NCI-H774 (cell line): ENCODE data around the gene KNG1.
"Not testable (repeated sequence)": the region's sequence is repeated elsewhere in the genome, so short reads cannot be mapped to it uniquely, and the experiment has no call there.

Source experiments
- DNase-seq: peaks from one replicate; lab custom pipeline; 2025; lab: John Stamatoyannopoulos, UW

The KNG1 gene

DNA sequence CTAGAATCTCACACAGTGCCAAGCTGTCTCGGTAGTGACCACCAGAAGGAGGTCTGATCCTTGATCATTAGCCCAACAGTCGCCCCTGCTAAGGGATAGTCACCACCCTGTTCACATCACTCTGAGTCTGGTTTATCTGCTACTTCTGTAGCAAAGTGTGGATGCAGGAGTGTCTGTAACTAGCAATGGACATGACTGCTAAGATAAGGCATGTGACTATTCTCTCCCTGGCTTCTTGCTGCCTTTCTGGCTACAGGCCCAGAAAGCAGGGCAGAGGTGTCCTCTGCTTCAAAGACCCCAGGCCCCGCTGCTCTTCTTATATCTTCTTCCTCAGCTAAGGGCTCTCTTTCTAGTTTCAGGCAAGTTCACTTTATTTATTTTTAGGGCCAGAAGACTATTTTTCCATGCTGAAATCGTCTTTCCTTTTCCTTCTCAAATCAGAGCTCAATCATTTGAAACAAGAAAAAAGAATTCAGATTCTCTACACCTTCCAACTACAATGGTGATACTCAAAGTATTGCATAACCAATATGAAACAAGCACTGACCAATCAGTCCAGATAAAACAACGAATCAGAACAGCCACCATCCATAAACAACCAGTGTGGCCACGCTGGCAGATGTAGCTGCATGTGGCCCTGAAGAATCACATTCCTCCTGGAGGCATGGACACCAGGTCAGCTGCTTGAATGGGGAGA is 8.0 kb upstream of the KNG1 start:
- no peak for DNase-seq

DNA sequence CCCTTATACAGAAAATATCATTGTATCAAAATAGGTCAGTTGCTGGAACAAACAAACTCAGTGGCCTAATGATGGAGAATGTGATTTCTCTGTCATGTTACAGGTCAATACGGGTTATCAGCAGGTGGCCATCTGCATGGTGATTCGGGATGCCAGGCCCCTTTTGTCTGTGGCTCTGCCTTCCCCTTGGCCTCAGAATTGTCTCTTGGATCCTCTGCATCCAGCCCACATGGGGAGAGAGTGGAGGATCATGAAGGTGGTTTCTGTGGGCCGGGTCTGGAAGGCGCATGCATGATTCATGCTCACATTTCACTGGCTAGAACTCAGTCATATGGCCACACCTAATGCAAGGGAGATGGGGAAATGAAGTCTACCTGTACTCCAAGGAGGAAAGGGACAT is 6.5 kb upstream of the KNG1 start:
- not testable (repeated sequence) for DNase-seq

GRCh38 chr3:186713499-186713898 is 3.7 kb upstream of the KNG1 start:
- DNase-seq, result no peak

GRCh38 chr3:186719945-186720739 is 3.0 kb downstream of the KNG1 start:
- no peak for DNase-seq

DNA sequence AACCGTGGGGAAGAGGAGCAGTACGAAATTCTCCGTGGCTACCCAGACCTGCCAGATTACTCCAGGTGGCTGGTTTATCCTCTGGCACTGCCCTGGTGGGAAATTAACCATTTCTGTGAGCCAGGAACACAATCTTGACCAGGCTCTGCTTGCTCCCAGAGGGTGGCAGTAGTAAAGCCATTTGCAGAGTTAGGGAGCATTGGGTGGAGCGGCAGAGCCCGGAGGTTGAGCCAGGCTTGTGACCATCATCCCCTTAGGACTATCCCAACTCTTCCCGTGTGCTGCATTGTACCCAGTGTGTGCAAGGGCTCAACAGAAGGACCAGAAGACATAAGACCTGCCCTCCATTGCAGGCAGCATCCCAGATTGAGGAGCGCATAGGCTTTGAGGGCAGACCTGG is 5.3 kb downstream of the KNG1 start:
- no peak for DNase-seq

GRCh38 chr3:186724911-186725310 is 7.8 kb downstream of the KNG1 start:
- DNase-seq, result no peak

DNA sequence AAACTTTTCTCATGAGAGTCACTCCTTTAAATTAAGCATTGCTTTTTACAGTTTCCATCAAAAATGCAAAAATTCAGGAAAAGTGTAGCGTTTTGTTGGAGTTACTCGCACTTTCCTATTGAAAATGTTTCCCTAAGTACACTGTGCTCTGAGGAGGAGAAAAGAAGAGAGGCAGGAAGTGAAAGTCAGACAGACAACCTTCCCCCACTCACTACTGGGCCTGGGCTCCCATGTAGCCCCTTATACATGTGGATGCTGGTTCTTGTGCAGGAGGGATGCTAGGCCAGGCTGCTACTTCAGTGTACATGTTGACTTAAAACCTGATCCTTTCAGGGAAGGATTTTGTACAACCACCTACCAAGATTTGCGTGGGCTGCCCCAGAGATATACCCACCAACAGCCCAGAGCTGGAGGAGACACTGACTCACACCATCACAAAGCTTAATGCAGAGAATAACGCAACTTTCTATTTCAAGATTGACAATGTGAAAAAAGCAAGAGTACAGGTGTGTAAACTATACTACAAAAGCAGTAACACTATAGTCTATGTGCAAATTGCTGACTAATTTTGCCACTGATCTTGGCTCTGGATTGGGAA is 15.1 kb downstream of the KNG1 start:
- no peak for DNase-seq

- no peak for DNase-seq
These were observed 25.6 kb downstream of the KNG1 start for GRCh38 chr3:186742618-186743380.

GRCh38 chr3:186743666-186744065 is 26.5 kb downstream of the KNG1 start:
- no peak for DNase-seq

DNA sequence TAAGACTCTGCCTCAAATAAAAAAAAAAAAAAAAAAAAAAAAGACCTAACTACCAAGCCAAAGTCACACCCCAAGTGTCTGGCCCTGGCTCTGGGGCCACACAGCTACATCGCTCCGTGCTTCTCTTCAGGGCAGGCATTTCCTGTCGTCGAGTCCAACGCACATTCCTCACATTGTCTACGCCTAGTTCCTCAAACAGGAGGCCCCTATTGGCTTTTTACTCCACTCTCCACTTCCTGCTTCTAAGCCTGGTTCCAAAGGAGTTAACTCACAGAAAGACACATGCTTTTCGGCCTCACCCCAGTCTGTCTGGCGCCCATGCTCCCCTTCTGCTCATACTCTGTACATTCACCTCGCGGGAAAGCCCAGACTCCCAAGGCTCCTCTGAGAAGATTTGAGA is 28.8 kb downstream of the KNG1 start:
- DNase-seq, result no peak

DNA sequence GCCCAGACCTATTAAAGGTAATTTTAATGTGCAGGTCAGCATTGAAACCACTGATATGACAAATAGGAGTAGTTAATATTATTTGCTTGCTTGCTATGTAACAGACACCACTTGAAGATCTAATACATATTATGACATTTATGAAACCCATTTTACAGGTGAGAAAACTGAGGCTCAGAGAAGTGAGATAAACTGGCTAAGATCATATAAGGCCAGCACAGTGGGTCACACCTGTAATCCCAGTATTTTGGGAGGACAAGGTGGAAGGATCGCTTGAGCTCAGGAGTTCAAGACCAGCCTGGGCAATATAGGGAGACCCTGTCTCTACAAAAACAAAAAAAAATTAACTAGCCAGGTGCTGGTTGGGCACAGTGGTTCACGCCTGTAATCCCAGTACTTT is 33.2 kb downstream of the KNG1 start:
- no peak for DNase-seq

DNA sequence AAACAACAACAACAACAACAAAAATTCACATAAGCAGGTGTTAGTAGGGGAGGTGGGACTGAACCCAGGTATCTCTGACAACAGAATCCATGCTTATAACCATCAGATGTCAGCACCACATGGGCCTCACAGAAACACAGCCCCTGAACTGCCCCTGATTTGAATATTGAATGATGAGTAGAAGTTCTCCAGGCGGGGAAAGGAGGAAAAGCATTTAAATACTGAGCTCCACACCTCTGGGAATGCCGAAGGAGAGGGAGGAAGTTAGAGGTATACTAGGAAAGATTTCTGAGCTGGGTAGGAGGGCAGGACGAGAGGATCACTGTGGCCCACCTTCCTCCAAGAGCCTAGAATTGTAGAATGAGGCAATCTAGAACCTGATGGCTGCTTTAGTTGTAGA is 34.3 kb downstream of the KNG1 start:
- no peak for DNase-seq

- no peak for DNase-seq
These were observed 36.8 kb downstream of the KNG1 start for GRCh38 chr3:186754006-186754405.

DNA sequence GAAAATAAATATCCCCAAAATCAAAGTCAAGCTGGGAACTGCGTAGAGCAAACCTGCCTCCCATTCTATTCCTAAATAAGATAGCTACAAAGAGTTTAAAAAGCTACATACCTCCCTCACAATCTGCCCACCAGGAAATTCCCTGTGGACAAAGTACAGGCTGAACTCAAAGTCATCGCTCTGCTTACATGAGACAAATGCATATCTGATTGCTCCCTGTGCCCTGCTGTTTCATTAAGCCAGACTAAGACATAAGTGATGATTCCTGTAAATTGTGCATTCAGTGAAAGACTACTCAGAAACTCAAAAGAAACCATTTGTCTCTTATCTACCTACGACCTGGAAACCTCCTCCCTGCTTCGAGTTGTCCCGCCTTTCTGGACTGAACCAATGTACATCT is 37.7 kb downstream of the KNG1 start:
- no peak for DNase-seq

- DNase-seq, result no peak
These were observed 40.1 kb downstream of the KNG1 start for GRCh38 chr3:186757214-186757613.

DNA sequence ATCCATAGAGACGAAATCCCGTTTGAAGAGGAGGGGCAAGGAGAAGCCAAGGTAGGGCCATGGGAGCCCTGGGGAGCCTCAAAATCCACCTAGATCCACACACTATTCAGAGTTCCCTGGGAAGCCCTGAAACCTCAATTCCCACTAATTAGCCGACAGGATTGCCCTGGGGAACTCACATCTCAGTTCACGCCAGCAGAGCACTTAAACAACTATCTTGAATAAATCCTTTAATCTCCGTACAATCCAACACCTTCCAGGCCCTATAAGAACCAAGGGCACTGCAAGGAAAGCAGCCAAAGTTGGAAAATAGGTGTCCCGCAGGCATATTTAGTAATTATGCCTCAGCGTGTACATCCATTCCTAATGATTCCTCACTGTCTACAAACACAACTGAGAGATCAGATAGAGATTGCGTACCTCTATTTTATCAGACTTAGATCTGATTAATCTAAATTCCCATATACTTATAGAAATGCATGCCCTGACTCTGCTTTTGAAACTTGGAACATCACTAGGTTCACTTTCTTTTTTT is 40.6 kb downstream of the KNG1 start:
- no peak for DNase-seq

- DNase-seq, result no peak
These were observed 42.2 kb downstream of the KNG1 start for GRCh38 chr3:186759231-186759930.

- DNase-seq, result no peak
These were observed 43.1 kb downstream of the KNG1 start for GRCh38 chr3:186760141-186760833.

DNA sequence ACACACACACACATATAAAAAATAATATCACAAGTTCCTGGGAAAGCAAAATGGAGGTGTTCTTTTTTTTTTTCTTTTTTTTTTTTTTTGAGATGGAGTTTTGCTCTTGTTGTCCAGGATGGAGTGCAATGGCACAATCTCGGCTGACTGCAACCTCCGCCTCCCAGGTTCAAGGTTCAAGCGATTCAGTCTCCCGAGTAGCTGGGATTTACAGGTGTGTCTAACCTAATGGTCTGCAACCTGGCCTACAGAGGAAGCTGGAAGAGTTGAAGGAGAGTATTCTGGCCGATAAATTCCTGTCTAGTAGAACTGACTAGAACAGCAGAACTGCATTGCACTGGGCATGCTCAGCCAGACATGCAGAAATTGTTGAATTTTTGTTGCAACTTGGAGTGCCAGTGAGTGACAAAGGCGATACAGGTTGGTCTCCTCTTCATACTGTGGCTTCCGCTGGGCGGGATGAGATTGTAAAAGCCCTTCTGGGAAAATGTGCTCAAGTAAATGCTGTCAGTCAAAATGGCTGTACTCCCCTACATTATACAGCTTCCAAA is 43.8 kb downstream of the KNG1 start:
- no peak for DNase-seq

DNA sequence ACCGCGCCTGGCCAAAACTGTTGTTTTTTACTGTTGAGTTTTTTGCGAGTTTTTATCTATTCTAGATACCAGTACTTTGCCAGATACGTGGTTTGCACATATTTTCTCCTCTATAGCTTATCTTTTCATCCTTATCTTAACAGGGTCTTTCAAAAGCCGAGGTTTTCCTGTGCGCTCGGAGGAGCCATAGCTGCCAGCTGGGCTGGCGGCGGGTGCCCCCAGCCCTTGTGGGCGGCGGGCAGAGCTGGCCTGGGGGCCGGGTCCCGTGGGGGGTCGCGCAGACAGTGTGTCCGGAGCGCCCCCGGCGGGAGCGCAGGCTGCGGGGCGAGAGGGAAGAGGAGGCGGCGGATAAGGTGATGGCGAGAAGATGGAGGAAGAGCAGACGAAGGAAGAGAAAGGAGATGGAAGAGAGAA is 55.1 kb downstream of the KNG1 start:
- DNase-seq, result no peak
